NCI-H1417 (cell line): ENCODE results near the gene DIP2C.
"Not testable (repeated sequence)": the region's sequence is repeated elsewhere in the genome, so short reads cannot be mapped to it uniquely, and the experiment has no call there.

Experiments used
- DNase-seq, 3 experiments: peaks; one replicate each; lab custom pipeline; 2025; lab: John Stamatoyannopoulos, UW

The DIP2C gene

GRCh38 chr10:597976-598375, 91.5 kb downstream of the DIP2C start:
- DNase-seq = no peak

- DNase-seq = no peak
Measured at GRCh38 chr10:596725-597345, 92.6 kb downstream of the DIP2C start.

- not testable (repeated sequence) for DNase-seq
Measured at GRCh38 chr10:596131-596530, 93.3 kb downstream of the DIP2C start.

GRCh38 chr10:595473-595872, 94.0 kb downstream of the DIP2C start:
- DNase-seq = no peak

DNA sequence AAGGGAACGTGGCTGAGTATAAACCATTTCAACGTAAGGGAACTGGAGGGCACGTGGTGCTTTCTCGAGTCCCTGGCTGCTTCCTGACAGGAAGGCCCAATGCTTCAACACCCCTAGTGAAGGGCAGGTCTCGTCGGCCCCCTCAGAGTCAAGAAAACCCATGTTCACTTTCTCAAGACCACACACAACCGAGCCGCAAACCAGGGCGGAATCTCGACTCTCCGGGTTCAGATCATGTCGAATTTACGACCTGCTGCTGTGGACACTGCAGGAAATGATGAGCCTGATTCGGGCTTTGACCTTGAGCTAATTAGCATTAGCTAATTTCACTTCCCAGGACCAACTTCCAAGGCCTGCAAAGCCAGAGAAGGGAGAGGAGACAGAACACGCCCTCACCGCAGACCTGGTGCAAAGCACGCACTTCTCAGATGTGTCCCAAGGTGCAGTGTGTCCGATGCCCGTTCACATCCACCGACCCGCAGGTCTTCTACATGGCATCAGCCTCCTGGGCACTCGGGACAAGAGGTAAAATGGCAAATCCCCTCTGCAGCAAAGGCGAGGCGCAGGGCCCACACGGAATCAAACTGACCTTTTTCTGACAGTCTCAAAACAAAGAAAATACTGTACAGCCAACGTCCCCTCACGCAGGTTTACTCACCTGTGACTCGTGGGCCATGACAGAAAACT, 94.7 kb downstream of the DIP2C start:
- DNase-seq = no peak

DNA sequence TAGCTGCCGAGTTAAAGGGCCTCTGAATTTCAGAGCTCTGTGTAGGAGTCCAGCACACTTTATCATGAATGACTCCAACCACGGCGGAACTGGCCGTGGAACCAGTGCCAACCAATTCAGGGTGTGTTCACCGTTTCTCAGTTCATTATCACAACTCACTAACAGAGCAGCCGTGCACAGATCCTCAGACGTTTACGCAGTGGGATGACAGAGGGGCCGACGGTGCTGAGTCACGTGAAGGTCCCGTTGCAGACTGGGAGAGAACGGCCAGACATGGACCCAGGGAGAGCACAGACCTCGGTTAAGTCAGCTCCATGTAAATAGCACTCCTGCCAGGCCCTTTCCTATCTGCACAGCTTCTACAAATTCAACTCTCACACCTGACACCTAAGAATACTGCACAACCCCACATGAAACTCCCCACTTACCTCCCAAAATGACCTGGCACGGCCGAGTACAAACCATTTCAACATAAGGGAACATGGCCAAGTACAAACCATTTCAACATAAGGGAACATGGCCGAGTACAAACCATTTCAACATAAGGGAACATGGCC, 95.5 kb downstream of the DIP2C start:
- no peak for DNase-seq

DNA sequence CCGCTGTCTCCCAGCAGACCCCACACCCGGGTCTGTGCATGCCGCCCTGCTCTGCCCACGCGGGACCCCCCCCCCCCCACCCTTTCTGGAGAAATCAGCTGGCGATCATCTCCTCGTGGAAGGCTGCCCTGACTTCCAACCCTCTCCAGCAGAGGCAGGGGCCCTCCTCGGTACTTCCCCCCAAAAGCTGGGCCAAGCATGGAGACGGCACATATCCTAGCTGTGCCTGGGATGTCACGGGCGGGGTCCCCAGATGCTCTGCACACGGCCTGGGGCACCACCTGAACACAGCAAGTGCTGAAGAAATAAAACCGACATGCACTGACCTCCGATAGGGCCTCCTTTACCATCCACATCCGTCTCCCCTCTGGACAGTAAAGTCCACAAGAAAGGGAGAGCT, 96.0 kb downstream of the DIP2C start:
- DNase-seq = no peak

GRCh38 chr10:593016-593415, 96.5 kb downstream of the DIP2C start:
- no peak for DNase-seq

- no peak for DNase-seq
Measured at GRCh38 chr10:591646-592045, 97.8 kb downstream of the DIP2C start.

- no peak for DNase-seq
Measured at GRCh38 chr10:590721-591120, 98.7 kb downstream of the DIP2C start.

GRCh38 chr10:589961-590680, 99.3 kb downstream of the DIP2C start:
- no peak for DNase-seq

DNA sequence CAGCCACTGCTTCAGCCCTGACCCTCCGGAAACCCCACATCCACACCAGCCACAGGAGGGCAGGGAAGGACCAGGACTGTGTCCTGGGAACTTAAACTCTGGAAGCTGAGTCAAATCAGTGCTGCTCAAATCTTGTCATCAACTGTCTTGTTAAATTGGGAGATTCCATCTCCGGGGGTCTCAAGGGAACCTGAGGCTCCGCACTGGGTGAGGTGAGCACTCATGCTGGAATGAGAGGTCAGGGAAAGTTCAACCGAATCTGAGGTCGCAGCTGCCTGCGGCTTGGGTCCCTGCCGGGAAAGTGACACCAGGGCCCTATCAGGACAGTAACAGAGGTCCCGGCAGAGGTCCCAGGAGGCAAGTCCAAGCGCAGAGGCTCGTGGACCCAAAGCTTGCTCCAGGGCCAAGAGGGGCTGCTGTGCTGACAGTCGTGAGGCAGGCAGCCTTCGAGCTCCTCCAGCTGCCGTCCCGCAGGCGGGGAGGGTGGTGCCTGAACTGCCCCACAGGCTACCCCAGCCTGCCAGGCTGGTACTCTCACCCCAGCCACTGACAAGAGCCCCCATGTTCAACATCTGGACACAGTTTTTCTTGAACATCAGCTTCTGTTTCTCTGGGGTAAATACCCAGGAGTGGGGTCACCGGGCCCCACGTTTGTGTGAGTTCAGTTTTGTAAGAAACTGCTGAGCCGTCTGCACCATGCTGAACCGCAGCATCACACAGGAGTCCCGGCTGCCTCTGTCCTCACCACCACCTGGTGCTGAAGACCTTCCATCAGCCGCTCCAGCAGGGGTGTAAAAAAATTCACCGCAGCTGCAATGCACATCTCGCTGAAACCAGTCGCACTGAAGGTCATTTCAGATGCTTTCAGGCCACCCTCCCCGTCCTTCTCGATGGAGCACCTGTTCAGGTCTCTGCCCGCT, 101.0 kb downstream of the DIP2C start:
- DNase-seq = peak in 1 of 3 experiments; percentile 34

- DNase-seq = no peak
Measured at GRCh38 chr10:586716-587115, 102.8 kb downstream of the DIP2C start.

DNA sequence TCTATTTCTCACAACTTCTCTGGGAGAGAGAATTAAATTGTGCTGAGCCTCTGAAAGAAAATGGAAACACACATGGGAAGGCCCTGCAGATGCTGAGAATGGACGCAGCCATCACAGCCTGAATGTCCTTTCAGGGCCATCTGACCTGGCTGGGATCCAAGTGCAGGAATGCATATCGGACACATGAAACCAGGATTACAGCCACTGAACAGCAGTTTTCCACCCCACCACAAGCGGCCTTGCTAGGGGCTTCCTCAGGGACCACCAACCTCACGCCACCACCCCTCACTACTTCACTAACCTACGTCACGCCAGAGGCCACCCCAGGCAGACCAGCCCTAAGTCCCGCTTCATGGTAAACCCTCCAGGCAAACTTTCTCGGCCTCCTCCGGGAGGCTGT, 103.3 kb downstream of the DIP2C start:
- no peak for DNase-seq

GRCh38 chr10:585502-585901, 104.0 kb downstream of the DIP2C start:
- no peak for DNase-seq

- DNase-seq = not testable (repeated sequence)
Measured at GRCh38 chr10:584497-585290, 104.8 kb downstream of the DIP2C start.

DNA sequence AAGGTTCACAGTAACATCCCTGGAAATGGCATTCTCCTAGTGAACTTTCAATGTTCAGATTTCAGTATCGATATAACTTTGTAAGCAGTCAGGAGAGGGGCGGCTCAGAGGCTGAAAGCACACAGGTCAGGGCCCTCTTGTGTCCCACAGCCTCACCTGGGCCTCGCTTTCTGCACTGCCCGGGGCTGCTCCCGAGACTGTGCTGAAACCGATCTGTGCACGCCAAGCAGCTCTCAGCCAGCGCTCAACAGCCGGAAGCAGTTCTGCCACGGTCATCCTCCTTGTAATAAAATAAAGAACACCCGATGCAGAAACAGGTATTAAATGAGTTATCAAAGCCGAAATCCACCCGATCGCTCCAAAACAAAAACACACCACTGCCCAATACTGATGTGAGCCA, 106.0 kb downstream of the DIP2C start:
- DNase-seq = no peak

DNA sequence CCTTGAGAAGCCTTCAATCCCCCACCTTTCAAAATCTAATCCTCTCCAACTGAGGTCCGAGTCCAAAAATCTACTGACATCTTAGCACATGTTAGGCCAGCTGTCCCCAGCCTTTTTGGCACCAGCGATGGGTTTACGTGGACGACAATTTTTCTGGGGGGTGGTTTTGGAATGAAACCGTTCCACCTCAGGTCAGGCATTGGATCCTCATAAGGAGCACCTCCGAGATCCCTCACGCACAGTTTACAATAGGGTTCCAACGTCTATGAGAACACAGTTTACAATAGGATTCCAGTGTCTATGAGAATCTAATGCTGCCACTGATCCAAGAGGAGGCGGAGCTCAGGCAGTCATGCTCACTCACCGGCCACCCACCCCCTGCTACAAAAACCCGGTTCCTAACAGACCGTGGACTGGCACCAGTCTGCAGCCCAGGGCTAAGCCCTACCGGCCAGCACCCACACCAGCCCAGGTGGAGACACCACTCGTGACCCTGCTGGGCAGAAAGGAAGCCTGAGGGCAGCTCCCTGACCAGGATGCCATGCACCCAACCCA, 107.6 kb downstream of the DIP2C start:
- no peak for DNase-seq

DNA sequence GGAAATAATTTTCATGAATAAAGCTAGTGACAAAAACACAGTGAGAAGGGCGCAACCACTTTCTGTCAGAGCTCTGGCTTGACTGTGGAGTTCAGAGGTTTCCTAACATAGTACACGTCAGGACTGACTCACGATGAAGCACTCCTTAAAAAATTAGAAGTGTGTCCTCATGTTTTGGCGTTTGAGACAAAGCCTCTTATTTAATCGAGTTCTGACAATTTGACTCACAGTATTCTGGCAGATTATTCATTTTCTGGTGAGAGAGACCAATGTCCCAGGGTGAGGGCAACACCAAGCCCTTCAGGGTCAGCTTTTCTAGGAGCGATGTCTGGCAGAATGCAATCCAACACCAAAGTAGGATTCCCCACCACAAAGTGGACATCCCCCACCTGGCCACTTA, 108.7 kb downstream of the DIP2C start:
- DNase-seq = no peak

- DNase-seq = no peak
Measured at GRCh38 chr10:576130-576465, 113.4 kb downstream of the DIP2C start.
